GM12875 (cell line): ENCODE measurements around the gene MDGA2.

Source experiments
- H3K4me3 ChIP-seq: one replicate; pipeline ENCODE4 v1.5.1; 2011; ENCODE audit warnings: low read depth, low read length, control low read depth
- CTCF ChIP-seq: IDR thresholded peaks from 2 replicates; pipeline ENCODE4 v1.5.1; 2011; ENCODE audit warnings: low read depth, mild to moderate bottlenecking, control low read depth, inconsistent platforms, low read length, moderate library complexity, borderline replicate concordance; ENCODE audit not compliant: insufficient read depth

MDGA2 gene

GRCh38 chr14:46989566-46989965, 685.8 kb downstream of the MDGA2 start:
- no peak for TF ChIP-seq CTCF
- H3K4me3 ChIP-seq: no peak overlapping the region

DNA sequence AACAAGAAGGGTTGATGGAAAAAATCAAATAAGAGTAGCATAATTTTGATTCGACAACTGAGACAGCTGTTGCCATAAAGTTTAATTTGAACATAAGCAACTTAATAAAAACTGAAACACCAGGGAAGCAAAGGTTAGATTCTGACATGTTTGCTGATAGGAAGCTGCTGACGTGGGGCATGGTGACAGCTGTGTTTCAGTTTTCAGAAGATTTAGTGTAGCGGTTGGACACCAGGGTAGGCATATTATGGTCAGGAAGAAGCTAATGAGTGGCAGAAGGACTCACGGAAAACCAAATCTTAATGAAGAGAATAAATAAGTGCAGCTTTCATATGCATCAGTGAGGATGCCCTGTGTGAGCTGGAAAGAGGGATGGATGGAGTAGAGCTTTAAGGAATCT, 687.1 kb downstream of the MDGA2 start:
- no peak overlapping the region for H3K4me3 ChIP-seq
- no peak for TF ChIP-seq CTCF

- H3K4me3 ChIP-seq: no peak overlapping the region
- TF ChIP-seq CTCF: no peak
Measured at GRCh38 chr14:46985529-46986380, 689.6 kb downstream of the MDGA2 start.

GRCh38 chr14:46973295-46973694, 702.1 kb downstream of the MDGA2 start:
- TF ChIP-seq CTCF: no peak
- H3K4me3 ChIP-seq: no peak overlapping the region

- no peak overlapping the region for H3K4me3 ChIP-seq
- no peak for TF ChIP-seq CTCF
Measured at GRCh38 chr14:46964378-46964777, 711.0 kb downstream of the MDGA2 start.

DNA sequence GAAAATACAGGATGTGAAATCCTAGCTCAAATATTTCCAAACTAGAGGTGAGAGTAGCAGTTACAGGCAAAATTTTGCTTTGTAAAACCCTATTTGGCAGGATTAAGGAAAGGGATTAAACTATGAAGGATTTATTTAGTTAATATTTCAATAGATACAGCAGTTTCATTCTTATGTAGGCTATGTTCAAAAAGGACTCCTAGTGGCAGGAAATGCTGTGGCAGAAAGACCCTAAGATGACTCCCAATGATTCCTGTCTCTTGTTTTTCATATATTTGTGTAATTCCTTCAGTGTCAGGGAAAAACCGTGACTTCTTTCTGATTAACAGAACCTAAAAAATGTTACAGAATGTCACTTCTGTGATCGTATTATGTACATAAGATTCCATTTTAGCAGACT, 724.3 kb downstream of the MDGA2 start:
- TF ChIP-seq CTCF: no peak
- no peak overlapping the region for H3K4me3 ChIP-seq

GRCh38 chr14:46940611-46941010, 734.8 kb downstream of the MDGA2 start:
- TF ChIP-seq CTCF: no peak
- H3K4me3 ChIP-seq: no peak overlapping the region
